Measurements from ENCODE around the gene L3HYPDH. TPM values are rescaled to one million over a fixed set of nuclear protein-coding genes. Genes with fewer than 3 reads are reported as not detected.

L3HYPDH gene
- total and polyA plus RNA-seq, 2 of the 13 experiments (the other 11 are each of a cell fraction or from before 2014, with no cell fraction given): 30.5 to 36.6 TPM

DNA sequence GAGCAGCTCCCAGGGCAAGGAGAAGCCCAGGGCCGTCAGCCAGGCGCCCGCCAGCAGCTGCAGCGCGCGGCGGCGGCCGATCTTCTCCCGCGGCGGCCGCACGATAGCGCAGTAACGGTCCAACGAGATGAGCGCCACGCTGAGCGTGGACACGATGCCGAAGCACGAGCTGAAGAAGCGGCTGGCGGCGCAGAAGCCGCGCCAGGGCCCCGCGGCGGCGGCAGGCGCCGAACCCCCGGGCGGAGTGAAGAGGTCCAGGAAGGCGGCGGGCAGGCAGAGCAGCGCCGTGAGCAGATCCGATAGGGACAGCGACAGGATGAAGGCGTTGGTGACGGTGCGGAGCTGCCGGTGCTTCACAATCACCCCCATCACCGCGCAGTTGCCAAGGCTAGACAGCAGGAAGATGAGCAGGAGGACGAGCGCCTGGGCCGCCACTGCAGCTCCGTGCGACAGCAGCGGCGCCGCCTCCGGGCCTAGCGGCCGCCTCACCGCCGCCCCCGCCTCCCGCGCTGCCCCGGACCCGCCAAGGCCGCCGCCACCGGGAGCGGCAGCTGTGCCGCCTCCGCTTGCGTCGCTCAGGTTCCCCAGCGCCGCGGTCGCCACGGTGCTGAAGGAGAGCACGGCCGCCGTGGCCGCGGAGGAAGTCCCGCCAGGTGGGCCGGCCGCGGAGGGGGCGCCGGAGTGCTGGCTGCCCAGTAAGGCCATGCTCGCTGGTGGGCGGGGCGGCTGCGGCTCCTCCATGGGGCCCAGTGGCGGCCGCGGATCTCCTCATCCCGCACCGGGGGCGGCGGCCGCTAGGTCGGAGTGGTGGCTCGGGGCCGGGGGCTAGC, 19.5 kb downstream of the L3HYPDH start (continued):
- TF ChIP-seq ZNF569 (CRISPR knock-in tag; IDR thresholded peaks at IDR 0.05; ENCODE audit: borderline replicate concordance): no peak
- TF ChIP-seq ZNF280D (CRISPR knock-in tag; IDR thresholded peaks at IDR 0.05): no peak
- TF ChIP-seq TFAP4 (IDR thresholded peaks at IDR 0.05; ENCODE audit: borderline replicate concordance, low read depth): no peak
- no peak for TF ChIP-seq DNMT1 (CRISPR knock-in tag; IDR thresholded peaks at IDR 0.05)
- no peak for TF ChIP-seq ATAD3A (CRISPR knock-in tag; IDR thresholded peaks at IDR 0.05)
- TF ChIP-seq ZNF724P (CRISPR knock-in tag; IDR thresholded peaks at IDR 0.05; ENCODE audit: borderline replicate concordance): no peak
- TF ChIP-seq CCDC6 (CRISPR knock-in tag; IDR thresholded peaks at IDR 0.05): peak; percentile 32; the same call in 1 of the 2 replicates
- TF ChIP-seq ZMYM2 (CRISPR knock-in tag; IDR thresholded peaks at IDR 0.05): no peak
- no peak for TF ChIP-seq SRY (CRISPR knock-in tag; IDR thresholded peaks at IDR 0.05)
- TF ChIP-seq, protein P1, sequence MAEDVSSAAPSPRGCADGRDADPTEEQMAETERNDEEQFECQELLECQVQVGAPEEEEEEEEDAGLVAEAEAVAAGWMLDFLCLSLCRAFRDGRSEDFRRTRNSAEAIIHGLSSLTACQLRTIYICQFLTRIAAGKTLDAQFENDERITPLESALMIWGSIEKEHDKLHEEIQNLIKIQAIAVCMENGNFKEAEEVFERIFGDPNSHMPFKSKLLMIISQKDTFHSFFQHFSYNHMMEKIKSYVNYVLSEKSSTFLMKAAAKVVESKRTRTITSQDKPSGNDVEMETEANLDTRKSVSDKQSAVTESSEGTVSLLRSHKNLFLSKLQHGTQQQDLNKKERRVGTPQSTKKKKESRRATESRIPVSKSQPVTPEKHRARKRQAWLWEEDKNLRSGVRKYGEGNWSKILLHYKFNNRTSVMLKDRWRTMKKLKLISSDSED (CRISPR knock-in tag; IDR thresholded peaks at IDR 0.05): no peak
- 0 out of 2 replicates have a peak, but pooled peaks have one; percentile 17 for TF ChIP-seq RAD21 (CRISPR knock-in tag; IDR thresholded peaks at IDR 0.05)
- TF ChIP-seq, protein P2, sequence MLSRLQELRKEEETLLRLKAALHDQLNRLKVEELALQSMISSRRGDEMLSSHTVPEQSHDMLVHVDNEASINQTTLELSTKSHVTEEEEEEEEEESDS (CRISPR knock-in tag; IDR thresholded peaks at IDR 0.05; ENCODE audit: borderline replicate concordance): no peak
- TF ChIP-seq ZNF20 (CRISPR knock-in tag; IDR thresholded peaks at IDR 0.05): no peak
- TF ChIP-seq XRCC5 (optimal IDR thresholded peaks at IDR 0.05; ENCODE audit: low read length): no peak
- TF ChIP-seq HNRNPUL1 (IDR thresholded peaks at IDR 0.05; ENCODE audit: low read depth, low read length): no peak
- TF ChIP-seq ZNF235 (CRISPR knock-in tag; IDR thresholded peaks at IDR 0.05; ENCODE audit: borderline replicate concordance): no peak
- TF ChIP-seq ESRRA (CRISPR knock-in tag; IDR thresholded peaks at IDR 0.05; ENCODE audit: low read depth): no peak
- no peak for TF ChIP-seq ZNF292 (CRISPR knock-in tag; IDR thresholded peaks at IDR 0.05; ENCODE audit: borderline replicate concordance, low read depth)
- TF ChIP-seq, protein P3, sequence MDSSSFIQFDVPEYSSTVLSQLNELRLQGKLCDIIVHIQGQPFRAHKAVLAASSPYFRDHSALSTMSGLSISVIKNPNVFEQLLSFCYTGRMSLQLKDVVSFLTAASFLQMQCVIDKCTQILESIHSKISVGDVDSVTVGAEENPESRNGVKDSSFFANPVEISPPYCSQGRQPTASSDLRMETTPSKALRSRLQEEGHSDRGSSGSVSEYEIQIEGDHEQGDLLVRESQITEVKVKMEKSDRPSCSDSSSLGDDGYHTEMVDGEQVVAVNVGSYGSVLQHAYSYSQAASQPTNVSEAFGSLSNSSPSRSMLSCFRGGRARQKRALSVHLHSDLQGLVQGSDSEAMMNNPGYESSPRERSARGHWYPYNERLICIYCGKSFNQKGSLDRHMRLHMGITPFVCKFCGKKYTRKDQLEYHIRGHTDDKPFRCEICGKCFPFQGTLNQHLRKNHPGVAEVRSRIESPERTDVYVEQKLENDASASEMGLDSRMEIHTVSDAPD (CRISPR knock-in tag; IDR thresholded peaks at IDR 0.05): no peak
